Measurements from ENCODE around the gene CYP19A1.

The CYP19A1 gene

GRCh38 chr15:51359981-51360380 is 21.6 kb upstream of the CYP19A1 start:
- DNase-seq (ENCODE audit: low read depth, low spot score): no peak

DNA sequence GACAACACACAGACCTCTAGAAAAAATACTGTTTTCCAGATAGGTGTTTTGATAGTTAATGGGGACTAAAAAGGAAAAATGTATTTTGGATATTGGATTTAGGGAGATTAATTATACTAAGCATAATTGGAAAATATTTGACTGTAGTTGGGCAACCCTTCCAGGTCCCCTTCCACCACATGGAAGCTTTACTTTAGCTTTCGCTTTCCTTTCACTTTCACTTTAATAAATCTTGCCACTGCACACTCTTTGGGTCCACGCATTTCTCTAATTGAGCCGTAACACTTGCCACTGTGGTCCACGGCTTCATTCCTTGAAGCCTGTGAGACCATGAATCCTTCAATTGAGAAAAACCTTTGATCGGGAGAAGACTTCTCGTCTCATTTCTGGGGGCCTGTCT is 18.6 kb upstream of the CYP19A1 start:
- no peak for DNase-seq (ENCODE audit: low read depth, low spot score)

- no peak for DNase-seq (ENCODE audit: low read depth, low spot score)
Observed at GRCh38 chr15:51356147-51356546, 17.8 kb upstream of the CYP19A1 start.

DNA sequence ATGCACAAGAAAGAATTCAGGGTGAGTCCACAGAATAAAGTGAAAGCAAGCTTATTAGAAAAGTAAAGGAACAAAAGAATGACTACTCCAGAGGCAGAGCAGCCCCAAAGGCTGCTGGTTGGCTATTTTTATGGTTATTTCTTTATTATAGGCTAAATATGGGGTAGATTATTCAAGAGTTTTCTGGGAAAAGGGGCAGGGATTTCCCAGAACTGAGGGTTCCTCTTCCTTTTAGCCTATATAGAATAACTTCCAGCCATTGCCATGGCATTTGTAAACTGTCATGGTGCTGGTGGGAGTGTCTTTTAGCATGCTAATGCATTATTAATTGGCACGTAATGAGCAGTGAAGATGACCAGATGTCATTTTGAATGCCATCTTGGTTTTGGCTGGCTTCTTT is 16.7 kb upstream of the CYP19A1 start:
- DNase-seq (ENCODE audit: low read depth, low spot score): no peak

- DNase-seq (ENCODE audit: low read depth, low spot score): no peak
Observed at GRCh38 chr15:51353976-51354375, 15.6 kb upstream of the CYP19A1 start.

DNA sequence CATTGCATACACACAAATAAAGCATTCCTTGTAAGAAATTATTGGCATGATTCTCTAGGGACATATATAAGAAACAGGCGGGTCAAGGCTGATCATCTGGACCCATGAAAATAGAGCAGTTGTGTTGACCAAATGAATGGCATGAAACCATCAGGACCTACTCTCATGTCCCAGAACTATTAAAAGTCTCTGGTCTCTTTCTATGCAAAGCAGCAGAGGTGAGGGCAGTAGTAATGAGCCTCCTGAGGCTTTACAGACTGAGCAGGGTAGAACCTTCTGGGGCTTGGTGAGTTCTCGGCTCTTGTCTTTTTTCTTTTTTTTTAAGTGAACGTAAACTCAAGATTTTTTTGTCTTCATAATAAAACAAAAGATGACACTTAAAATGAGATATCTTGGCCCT is 12.3 kb upstream of the CYP19A1 start:
- no peak for DNase-seq (ENCODE audit: low read depth, low spot score)

DNA sequence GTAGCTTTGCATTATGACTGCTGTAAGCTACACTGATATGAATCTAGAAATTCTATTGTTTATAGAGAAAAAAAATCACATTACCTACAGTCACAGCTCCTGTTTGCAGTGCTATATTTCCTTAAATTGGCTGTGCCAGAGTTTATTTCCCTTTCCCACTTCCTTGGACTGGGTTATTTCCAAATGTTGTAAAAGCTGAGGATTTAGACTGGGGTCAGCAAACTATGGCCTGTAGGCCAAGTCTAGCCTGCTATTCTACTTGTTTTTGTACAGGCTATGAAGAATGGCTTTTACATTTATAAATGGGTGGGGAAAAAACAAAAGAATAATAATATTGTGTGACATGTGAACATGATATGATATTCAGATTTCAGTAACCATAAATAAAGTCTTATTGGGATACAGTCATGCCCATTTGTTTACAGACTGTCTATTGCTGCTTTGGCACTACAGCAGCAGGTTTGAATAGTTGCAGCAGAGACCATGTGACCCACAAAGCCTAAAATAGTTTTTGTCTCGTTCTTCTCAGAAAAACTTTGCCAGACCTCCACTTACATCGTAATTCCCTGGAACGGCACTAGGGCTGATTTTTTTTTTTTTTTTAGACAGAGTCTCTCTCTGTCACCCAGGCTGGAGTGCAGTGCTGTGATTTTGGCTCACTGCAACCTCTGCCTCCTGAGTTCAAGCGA is 10.9 kb upstream of the CYP19A1 start:
- no peak for DNase-seq (ENCODE audit: low read depth, low spot score)

DNA sequence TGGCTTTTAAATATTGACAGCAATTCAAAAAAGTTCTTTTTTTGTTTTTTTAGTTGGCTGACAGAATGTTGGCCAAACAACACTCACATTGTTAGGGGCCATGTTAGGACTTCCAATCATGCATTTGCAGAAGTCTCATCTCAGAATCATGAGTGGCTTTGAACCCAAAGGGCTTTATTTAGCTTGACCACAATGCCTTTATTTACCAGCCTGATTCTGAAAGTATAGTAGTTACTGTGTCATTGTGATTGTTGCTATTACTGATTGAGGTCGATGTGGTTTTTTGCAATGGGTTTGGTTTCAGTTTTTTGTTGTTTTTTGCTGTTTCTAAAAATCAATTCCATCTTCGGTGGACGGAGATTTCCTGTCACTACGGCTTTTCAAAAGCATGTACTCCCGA is 10.3 kb upstream of the CYP19A1 start:
- DNase-seq (ENCODE audit: low read depth, low spot score): no peak

DNA sequence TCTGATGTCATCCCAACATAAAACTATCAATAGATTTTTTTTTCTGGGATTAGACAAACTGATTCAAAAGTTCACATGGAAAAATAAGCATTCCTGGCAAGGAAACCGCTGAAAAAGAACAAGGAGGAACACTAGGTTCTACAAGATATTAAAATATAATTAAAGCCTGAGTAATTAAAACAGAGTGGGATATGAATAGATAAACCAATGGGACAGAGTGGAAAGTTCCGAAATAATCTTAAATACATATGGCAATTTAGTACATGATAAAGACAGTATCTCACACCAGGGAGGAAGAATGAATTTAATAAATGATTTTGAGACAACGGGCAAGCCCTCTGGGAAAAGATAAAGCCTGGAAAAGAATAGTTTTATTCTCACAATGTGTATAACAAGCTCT is 7.7 kb upstream of the CYP19A1 start:
- DNase-seq (ENCODE audit: low read depth, low spot score): no peak

DNA sequence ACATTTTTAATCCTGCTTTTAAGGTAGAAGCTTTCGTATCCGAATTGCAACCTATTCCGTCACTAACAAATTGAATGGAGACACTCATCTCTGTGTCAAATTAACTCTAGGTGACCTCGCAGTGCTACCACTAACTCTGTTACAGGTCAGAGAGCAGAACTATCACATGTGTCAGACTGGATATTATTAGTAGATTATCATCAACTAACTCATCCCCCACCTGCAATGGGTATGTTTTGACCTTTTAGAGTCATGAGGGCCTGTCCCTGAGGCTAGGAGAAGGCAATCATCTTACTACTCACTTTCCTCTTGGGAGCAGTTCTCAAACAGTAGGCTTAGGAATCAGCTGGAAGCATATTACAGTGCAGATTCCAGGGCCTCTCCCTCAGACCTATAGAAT is 5.1 kb upstream of the CYP19A1 start:
- no peak for DNase-seq (ENCODE audit: low read depth, low spot score)

- DNase-seq (ENCODE audit: low read depth, low spot score): no peak
Observed at GRCh38 chr15:51342227-51342999, 4.0 kb upstream of the CYP19A1 start.

- peak; percentile 5 for DNase-seq (ENCODE audit: low read depth, low spot score)
Observed at GRCh38 chr15:51341366-51342226, 3.2 kb upstream of the CYP19A1 start, which contains the start of gene GLDN. Gene GLDN (plus strand): TSS chr15:51341655. CDS start chr15:51341685, 30 bp downstream.

DNA sequence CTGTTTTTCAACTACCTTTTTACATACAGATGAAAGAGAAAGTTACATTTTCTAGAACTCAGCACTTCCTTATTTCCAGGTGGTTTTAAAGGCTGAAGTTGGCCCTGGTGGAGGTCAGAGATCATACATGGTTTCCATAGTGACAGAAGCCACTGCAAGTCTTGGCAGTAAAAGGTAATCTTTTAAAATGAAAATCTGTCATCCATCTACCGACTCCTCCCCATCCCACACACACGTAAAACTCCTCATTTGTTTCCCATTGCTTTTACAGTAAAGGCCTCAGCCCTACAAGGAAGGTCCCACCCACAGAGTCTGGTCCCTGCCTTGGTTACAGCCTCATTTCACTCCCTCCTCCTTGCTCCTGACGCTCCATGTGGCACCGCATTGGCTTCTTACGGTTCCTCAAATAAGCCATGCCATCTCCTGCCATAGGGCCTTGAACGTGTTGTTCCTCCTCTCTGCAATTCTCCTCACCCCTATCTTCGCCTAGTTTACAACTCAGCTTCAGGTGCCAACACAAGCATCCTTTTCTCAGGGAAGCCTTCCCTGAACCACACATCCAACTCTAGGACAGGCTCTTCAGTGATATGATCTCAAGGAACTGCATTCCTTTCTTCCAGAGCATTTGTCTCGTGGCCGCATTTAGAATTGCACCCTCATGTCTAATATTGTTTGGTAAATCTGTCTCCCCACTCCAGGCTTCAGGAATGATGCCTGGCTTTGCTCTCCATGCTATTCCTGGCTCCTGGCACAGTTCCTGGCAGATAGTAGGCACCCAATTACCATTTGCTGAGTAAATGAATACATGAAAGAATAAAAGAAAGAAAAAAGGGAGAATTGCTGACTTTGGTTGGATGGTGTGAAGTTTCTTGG is 2.6 kb downstream of the CYP19A1 start:
- DNase-seq (ENCODE audit: low read depth, low spot score): no peak

- no peak for DNase-seq (ENCODE audit: low read depth, low spot score)
Observed at GRCh38 chr15:51335087-51335486, 3.3 kb downstream of the CYP19A1 start.

- DNase-seq (ENCODE audit: low read depth, low spot score): no peak
Observed at GRCh38 chr15:51334011-51334451, 4.4 kb downstream of the CYP19A1 start.

DNA sequence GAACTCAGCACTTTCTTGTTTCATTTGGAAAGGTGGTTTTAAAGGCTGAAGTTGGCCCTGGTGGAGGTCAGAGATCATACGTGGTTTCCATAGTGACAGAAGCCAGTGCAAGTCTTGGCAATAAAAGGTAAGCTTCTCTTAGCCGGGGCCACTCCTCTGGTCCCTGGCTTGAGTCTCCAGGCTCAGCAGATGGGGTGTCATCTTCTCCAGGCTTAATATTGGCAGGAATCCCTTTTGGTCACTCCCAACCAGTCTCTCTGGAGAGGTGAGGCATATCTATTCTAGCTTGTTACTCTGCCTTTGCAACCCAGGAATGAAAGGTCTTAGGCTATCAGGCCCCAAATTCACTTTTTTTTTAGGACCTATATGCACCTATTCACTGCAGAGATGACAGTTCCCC is 4.8 kb downstream of the CYP19A1 start:
- no peak for DNase-seq (ENCODE audit: low read depth, low spot score)

DNA sequence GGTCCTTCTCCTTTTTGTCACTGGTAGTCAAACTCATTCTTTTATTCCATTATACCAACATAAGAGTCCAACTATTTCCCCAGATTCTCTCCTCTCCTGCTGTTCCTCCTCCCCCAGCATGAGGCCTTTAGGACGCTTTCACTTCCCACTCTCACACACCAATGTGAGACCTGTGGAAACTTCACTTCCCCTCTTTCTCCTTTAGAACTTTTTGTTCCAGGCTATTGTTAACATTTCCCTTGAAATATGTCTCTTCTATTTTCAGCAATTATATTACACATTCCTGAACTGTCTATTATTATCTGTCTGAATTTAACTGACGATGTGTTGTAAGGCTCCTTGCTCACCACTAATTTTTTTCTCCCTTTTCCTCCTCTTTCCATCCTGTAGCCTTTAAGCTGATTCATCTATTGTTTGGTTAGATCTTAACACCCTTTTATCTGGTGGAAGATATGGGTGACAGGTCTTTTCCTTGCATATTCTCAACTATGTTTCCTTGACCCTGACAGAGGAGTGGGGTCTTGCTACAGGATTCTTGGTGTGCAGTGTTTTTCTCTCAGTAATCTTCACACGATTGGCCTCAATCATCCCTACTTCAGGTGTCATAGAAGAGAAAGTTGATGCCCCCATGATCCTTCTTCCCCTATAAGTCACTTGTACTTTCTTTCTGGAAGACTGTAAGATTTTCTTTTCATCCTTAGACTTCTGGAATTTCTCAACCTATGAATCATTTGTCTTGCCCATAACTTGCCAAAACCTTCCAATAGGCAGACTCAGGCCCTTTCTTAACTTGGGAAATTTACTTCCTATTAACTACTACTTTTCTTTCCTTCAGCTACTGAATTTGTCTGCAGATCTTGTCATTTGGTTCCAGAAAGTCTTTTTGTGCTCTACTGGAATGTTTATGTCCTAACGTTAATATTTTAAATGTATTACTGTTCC is 5.9 kb downstream of the CYP19A1 start:
- no peak for DNase-seq (ENCODE audit: low read depth, low spot score)

DNA sequence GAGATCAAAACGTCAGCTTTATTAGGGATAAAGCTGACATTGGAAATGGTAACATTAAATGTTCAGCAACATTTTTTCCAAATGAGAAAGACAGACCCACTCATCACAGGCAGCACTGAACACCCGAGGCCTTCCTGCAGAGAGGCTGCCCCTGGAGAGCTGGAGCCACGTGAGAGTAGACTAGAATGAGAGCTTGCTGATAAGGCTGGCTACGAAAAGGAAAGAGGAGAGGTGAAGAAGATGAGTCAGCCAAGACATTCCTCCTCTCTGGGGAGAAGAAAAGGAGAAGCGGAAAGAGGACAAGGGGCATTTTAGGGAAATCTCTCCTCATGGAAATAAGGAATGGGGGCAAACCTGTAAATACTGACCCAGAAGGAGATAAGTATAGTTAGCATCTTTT is 7.3 kb downstream of the CYP19A1 start:
- DNase-seq (ENCODE audit: low read depth, low spot score): no peak

GRCh38 chr15:51328926-51329325 is 9.5 kb downstream of the CYP19A1 start:
- DNase-seq (ENCODE audit: low read depth, low spot score): no peak

GRCh38 chr15:51327081-51327480 is 11.3 kb downstream of the CYP19A1 start:
- DNase-seq (ENCODE audit: low read depth, low spot score): no peak

Data from iPS DF 19.7 (cell line).